GM18868 (cell line): ENCODE data around the gene SMDT1.
A peak's percentile ranks its signal among the peaks of the same experiment; 100 is the strongest.

ENCODE experiments used
- ATAC-seq: cut with Tn5 transposase; IDR thresholded peaks from one replicate; pipeline ENCODE4 v1.9.1; 2021; ENCODE audit warnings: mild to moderate bottlenecking, moderate library complexity; ENCODE audit not compliant: unreplicated experiment

The SMDT1 gene, protein sequence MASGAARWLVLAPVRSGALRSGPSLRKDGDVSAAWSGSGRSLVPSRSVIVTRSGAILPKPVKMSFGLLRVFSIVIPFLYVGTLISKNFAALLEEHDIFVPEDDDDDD

DNA sequence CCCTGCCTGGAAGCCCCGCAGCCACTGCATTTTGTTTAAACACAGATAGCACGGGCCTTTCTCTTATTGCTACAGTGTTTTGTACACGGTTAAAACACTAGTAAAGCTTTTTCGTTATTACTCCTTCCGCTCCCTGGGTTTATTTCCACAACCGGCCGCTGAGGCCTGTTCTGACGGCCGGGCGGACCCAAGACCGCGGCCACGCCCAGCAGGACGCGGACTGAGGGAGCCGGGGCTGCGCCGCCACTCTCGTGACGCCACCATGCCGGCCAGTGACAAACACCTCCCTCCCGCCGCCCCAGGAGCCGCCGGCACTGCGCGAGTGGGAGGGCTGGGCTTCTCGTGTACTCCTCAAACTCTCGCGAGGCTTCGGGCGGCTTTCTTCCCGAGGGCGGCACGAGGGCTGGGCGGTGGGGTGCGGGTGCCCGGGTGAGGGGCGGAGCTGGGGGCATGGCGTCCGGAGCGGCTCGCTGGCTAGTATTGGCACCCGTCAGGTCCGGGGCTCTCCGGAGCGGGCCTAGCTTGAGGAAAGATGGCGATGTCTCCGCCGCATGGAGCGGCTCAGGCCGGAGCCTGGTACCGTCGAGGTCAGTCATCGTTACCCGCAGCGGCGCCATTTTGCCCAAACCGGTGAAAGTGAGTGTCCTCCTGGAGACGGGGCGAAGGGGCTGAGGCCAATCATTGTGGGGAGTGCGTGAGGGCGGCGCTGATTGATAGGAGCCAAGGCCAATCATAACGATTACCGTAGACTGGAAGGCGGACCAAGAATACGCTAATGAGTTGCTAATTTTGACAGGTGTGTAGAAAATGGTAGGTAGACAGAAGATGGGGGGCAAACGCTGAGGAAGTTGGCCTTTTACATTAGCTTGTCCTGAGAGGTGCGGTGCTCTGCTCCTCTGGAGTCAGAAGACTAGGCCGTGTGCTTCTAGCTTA lies at the start of gene SMDT1:
TSS of gene SMDT1 (plus strand) at position 382 of the 933 bp plus-strand sequence. CDS start at position 451, 69 bp downstream.
- peak; percentile 79 for ATAC-seq

DNA sequence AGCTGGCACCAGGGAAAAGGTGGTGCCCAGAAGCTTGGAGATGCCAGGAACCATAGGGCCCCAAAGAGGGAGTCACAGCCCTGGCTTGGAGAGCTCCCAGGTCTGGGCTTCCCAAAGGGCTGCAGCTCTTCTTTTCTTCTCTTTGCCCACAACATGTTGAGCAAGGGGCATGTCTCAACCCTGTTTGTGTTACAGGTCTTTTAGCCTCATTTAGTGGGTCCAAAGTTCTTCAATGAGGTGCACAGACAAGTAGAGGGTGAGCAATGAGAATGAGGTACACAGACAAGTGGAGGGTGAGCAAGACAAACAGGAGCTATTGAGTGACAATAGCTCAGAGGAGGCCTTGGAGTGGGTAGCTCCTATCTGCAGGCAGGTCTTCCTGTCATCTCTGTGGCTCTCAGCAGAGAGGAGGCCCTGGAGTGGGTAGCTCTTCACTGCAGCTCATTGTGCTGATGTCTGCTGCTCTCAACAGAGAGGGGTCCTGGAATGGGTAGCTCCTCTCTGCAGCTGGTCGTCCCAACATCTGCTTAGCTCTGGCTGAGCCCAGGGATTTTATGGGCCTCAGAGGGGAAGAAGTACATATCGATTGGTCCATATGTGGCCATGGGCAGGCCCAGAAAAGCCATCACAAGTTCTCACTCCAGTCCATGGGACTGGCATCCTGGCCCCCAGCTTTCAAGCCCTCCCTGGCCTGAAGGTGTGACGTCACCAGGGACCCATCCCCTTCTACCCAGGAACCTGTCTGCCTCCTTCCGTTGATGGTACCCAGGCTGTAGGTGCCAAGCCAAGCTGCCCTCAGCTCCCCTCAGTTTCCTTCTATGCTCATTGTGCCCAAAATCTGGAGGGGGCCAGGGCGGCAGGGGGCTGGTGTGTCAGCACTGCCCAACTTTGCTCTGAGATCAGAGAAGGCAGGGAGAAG lies 46.0 kb upstream of the SMDT1 start:
- no peak for ATAC-seq

DNA sequence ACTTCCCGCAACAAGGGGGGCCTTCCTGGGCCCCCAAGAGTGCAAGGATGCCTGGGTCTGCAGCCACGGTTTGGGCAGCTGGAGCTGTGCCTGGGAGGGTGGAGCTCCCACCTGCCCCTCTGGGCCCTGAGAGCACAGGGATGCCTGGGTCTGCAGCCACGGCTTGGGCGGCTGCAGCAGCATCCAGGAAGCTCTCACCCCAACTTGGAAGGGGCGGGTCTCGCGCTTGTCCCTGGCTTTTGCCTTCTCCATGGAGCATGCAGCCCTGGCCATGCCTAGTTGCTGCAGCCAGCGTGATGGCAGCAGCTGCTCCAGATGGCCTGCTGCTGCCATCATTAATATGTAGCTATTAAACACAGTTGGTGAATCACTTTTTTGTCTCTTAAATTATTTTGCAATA lies 44.2 kb upstream of the SMDT1 start:
- no peak for ATAC-seq

DNA sequence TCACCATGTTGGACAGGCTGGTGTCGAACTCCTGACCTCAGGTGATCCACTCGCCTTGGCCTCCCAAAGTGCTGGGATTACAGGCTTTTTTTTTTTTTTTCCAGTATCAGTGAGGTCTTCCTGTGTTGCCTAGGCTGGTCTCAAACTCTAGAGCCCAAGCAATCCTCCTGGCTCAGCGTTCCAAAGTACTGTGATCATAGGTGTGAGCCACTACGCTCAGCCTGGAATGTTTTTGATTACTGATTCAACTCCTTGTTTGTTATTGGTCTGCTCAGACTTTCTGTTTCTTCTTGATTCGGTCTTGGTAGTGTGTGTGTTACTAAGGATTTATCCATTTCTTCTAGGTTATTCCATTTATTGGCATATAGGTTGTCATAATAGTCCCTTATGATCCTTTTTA lies 40.2 kb upstream of the SMDT1 start:
- no peak for ATAC-seq

DNA sequence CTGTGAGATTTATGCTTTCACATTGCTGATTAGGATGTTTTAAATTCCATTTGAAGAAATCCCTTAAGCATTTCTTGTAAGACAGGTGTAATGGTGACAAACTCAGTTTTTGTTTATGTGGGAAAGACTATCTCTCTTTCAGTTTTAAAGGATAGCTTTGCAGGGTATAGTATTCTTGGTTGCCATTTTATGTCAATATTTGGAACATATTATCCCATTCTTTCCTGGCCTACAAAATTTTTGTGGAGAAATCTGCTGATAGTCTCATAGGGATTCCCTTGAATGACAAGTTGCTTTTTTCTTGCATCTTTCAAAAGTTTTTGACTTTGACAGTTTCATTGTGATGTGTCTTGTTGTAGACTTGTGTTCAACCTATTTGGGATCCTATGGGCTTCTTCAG lies 37.7 kb upstream of the SMDT1 start:
- ATAC-seq = no peak

DNA sequence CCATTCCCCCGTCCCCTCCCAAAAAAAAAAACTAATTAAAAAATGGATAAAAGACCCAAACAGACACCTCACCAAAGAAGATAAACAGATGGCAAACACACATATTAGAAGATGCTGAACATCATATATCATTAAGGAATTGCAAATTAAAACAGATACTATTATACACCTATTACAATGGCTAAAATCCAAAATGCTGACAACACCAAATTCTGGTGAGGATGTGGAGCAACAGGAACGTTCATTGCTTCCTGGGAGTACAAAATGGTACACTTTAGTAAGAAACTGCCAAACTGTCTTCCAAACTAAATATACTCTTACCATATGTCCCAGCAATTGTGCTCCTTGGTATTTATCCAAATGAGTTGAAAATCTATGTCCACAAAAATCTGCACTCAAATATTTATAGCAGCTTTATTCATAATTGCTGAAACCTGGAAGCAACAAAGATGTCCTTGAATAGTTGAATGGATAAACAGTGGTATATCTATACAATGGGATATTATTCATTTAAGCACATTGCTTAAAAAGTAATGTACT lies 28.8 kb upstream of the SMDT1 start:
- ATAC-seq = no peak

DNA sequence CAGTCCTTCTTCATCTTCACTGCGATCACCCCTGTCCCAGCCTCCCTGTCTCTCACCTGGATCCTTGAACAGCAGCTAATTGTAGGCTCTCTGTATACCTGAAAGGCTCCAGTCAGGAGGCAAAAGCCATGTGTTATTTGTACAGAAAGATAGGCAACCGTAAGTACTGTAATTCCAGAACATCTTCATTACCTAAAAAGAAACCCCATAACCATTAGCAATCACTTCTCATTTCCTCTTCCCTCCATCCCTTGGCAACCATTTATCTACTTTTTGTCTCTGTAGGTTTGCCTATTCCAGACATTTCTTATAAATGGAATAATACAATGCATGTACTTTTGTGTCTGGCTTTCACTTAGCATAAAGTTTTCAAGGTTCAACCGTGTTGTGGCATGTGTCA lies 26.7 kb upstream of the SMDT1 start:
- ATAC-seq = no peak

DNA sequence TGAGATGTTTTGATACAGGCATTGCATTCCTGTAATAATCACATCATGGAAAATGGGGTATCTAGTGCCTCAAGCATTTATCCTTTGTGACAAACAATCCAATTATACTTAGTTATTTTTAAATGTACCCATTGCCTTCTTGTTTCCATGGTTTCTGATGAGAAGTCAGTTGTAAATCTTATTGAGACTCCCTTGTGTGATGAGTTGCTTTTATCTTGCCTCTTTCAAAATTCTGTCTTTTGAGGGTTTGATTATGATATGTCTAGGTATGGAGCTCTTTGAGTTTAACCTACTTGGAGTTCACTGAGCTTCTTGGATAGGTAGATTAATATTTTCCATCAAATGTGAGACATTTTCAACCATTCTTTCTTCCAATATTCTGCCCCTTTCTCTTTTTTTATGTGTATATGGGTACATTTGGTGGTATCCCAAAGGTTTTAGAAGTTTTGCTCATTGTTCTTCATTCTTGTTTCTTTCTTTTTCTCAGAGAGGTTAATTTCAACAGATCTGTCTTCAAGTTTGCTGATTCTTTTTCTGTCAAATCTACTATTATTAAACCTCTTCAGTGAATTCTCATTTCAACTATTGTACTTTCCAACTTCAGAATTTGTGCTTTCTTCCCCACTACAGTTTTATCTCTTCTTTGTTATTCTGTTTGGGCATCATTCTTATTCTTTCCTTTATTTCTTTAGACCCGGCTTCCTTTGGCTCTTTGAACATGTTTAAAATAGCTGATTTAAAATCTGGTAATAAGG lies 22.6 kb upstream of the SMDT1 start:
- no peak for ATAC-seq

DNA sequence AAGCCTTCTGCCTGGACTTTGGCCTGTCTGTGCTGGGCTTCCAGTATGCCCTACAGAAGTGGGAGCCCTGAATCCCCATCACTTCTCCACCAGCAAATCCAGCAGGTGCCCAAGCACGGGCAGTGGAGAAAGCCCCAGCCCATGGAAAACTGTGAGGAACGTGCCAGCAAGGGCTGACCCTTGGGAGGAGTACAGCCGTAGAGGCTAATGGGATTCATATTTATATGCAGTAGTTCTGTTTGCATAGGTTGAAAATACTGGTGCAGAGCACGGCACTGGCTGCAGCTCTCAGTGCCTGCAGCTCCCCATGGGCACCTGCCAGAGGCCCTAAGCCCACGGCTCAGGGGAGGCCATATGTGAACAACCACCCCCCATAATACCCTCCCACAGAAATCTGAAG lies 19.0 kb upstream of the SMDT1 start:
- ATAC-seq = no peak

DNA sequence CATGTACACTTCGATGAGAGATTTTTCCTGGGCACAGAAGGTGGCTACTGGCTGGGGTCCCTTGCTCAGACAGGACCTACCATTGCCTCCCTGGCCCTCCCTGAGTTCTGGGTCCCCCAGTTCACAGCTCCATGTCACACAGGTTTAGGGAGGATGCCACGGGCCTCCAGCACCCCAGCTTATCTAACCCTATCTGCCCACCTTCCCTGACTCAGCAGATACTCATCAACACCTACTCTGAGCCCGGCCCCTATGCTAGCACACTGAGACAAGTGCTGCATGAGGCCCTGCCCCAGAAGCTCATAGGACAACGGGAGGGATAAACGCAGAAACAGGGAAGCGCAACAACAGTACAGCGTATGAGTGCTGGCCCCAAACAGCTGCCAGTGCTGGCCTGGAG lies 18.5 kb upstream of the SMDT1 start:
- ATAC-seq = no peak

DNA sequence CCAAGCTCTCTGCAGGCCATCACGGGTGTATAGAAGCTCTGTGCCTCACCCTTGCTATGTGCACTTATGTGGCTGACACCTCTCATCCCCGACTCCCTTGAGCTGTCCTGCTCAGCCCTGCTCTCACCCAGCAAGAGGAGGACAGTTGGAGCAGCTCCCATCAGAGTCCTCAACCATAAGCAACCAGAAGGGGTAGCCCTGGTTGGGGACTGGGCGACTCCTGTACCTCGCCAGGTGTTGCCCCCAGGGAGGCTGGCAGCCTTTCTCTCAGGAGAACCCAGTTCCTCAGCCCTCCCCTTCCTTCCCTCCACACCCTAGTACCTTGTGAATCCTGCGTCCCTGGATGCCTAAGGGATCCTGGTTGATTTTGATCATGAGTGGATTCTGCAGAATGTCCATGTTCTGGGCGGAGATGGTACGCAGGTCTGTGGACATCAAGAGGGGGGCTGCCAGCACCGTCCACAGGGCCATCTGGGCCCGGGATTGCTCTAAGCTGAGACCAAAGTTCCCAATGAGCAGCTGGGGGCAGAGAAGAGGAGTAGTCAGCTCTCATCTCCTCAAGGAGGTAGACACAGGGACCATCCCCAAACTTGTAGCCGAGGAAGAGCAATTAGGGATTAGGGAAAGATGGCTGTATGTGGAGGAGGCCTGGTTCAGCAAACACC lies 16.9 kb upstream of the SMDT1 start:
- ATAC-seq = no peak

DNA sequence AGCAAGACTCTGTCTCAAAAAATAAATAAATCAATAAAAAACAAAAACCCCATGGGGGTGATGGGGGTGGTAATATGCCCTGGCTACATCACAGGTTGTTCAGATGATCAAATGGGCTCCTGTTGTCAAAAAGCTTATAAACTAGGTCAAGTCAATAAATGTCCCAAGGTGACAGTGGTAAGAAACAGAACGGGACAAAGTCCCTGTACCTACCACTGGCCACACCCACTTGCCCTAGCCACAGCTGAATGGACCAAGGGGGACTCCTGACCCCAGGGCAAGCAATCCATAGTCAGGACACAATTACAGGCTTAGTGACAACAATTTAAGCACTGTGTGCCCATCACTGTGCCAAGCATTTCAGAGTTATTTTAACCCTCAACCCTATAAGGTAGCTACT lies 14.9 kb upstream of the SMDT1 start:
- no peak for ATAC-seq

DNA sequence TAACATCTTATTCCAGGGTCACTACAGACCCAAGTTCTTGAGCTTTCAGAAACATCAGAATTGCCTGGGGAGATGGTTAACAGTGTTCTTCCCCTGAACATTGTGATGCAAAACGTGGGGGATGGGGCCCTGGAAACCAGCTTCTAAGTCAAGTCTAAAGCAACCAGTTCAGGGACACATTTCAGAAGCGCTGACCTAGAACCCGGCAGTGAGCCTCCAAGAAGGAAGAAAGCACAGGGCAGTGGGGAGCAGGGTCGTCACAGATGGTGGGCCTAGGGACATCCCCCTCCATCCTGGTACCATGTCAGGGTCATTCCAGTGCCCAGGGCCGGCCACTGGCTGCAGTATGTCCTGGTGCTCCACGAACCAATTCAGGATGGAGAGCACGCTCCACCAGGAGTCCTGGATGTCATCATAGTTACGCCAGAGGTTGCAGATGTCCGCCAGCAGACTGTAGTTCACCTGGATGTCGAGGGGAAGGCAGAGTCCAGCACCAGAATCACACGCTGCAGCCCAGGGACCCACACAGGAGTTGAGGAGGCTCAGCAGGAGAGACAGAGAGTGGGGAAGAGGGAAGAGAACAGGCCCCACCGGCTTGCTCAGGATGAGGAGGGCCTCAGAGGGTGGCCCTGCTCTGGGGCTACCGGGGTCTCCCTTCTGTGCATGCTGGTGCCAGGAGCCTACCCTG lies 13.9 kb upstream of the SMDT1 start:
- no peak for ATAC-seq

DNA sequence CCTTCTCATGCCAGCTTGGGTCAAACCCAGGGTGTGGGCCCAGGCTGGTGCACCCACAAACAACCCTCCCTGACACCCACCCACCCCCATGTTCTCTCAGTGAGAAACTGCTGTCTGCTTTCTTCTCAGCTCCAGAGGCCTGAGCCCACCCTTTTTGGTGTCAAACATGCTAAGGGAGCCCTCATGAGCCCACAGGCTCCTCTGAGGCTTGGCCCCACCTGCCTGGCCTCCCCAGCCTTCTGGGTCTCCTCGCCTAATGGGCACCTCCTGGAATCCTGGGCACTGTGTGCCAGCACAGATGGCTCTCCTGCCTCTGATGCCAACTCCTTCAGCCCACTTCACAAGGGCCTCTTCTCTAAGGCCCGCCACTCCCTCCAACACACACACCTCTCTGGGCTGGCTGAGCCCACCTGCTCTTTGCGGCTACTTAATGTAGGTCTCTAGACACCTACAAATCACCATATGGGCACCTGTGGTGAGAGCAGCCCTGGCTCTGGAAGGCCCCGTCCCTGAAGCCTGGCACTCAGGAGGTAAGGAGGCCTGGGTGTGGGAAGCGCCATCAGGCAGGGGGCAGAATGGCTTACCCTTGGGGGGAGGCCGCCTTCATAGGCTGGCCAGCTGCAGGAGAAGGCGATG lies 13.3 kb upstream of the SMDT1 start:
- ATAC-seq = no peak

DNA sequence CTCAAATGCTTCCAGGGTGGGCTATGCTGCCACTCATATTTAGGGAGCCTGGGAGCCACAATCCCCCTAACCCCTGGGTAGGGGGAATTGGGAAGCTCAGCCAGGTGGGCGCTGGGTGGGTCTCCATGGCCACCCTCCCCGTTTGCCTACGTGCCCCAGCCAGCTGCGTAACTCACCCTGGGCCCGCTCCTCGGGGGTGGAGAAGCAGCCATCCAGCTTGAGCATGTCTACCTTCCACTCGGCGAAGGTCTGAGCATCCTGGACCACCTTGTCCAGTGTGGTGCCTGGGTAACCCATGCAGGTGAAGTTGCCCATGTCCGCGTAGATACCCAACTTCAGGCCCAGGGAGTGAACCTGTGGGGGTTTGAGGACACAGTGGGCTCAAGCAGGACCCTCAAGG lies 12.6 kb upstream of the SMDT1 start:
- ATAC-seq = no peak

DNA sequence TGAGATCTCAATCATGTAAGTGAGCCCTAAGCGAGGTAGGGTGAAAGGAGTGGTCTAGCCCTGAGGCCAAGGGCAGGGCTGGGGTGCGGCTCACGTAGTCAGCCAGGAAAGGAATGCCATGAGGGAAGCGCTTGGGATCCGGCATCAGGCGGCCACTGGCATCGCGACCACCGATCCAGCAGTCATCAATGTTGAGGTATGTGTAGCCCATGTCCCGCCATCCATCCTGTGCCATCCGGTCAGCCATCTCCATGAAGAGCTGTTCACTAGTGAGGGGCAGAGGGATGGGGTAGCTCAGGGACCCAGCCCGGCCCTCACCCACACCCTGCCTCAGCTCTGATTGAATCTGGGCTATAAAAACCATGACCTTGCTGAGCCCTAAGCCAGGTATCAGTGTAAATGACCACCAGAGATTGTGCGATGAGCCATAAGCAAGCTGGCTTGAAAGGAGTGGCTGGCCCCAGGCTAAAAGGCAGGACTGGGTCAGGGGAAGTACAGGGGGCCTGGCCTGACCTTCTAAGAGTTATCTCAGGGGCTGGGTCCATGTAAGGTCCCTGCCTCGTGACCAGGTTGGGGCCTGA lies 11.7 kb upstream of the SMDT1 start:
- ATAC-seq = no peak

DNA sequence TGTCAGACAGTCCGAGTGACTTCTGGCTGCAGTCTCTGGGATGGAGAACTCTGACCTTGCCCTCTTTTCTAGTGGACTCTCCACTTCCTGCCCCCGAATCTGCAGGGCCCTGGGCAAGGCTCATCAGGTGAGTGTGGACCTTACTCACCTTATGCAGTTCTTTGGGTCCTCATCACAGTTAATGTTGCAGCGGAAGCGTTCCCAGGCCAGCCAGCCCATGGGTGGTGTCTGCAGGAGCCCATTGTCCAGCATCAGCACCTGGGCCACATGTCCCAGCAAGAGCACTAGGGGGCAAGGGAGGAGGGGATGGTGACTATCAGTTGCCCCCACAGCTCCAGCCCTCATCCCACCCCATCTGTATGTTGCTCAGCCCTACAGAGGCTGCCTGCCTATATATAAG lies 11.2 kb upstream of the SMDT1 start:
- ATAC-seq = no peak

DNA sequence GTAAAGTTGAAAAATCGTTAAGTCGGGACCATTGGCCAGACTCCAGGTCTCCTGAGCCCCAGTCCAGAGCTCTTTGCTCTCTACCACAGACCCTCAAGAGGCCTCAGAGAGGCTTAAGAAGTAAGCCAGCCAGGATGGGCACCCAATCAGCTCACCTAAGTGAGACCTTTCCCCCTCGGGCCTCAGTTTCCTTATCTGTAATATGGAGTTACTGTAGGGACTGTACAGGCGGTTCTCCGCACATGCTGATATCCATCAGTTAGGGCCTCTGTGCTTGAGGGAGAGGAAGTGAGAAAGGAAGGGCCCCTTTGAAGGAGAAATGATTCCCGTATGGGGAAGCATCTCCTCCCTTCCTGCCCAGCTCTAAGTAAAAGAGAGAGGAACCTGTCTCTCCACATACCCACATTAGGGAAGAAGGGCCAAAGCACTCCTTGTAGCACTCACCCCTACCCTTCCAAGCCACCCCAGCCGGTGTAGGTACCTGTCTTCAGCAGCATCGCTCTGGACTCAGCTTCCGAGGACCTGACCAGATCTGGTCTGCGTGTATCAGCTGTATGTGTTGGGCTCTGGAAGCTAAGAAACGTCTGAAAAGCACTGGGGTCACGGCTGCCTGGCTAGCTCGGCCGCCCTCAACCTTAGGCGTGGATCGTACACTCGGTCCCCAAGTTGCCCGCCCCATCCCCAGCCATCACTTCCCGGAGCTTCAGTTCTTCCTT lies 9.5 kb upstream of the SMDT1 start:
- peak; percentile 17 for ATAC-seq
